Measurements from ENCODE around the gene DNAH10. TPM values are rescaled to one million over a fixed set of nuclear protein-coding genes. Genes with fewer than 3 reads are reported as not detected.

Gene DNAH10
- total RNA-seq, 1 experiment from 2014 or later = 0.09 TPM

- Mint-ChIP-seq H3K9me3 (no peaks in the 10 kb centered on the region), H3K4me3 (no peak overlapping the region), H3K36me3 (peaks cover 12% of the 10 kb centered on the region; the same call in 1 of the 2 replicates), H3K27ac (no peak overlapping the region), H3K27me3 (ENCODE audit: low read depth) (no peaks in the 10 kb centered on the region), H3K4me1 (0 out of 2 replicates have a peak, but pooled peaks cover 3% of the 10 kb centered on the region)
- DNase-seq (ENCODE audit: low spot score) (no peak), ATAC-seq (no peak)
- ChIA-PET POLR2A (no interaction called here), CTCF (interaction anchor here (0.6 to 1.4 kb wide), 9 partner anchors 12 to 223 kb away, joined by 3 to 7 read pairs (median 3); partner anchors contain the start of genes CCDC92 and ZNF664)
- TF ChIP-seq SMAD3 (CRISPR knock-in tag; IDR thresholded peaks at IDR 0.05; ENCODE audit: borderline replicate concordance) (no peak), PRDM15 (CRISPR knock-in tag; IDR thresholded peaks at IDR 0.05) (no peak)
Observed at GRCh38 chr12:123984903-123985302, 222.8 kb downstream of the DNAH10 start.

Other genes with a start within 250 kb of the DNAH10 start
- gene RILPL1, start 228.6 kb upstream of the DNAH10 start, total RNA-seq (2021) = 8.2 to 10.6 TPM (median 10.1 TPM) in 3 replicates
- 189 to 224 TPM (median 197 TPM) in 3 replicates for gene TMED2, start 177.7 kb upstream of the DNAH10 start, total RNA-seq (2021)
- gene DDX55, start 160.2 kb upstream of the DNAH10 start, total RNA-seq (2021) = 35.0 to 45.5 TPM (median 44.2 TPM) in 3 replicates
- 42.9 to 48.3 TPM (median 46.5 TPM) in 3 replicates for gene EIF2B1, start 128.6 kb upstream of the DNAH10 start, total RNA-seq (2021)
- gene GTF2H3, start 128.5 kb upstream of the DNAH10 start, total RNA-seq (2021) = 31.6 to 35.9 TPM (median 35.8 TPM) in 3 replicates
- 6.2 to 9.1 TPM (median 7.6 TPM) in 3 replicates for gene TCTN2, start 91.2 kb upstream of the DNAH10 start, total RNA-seq (2021)
- gene ATP6V0A2, start 49.9 kb upstream of the DNAH10 start, total RNA-seq (2021) = 48.8 to 63.8 TPM (median 49.8 TPM) in 3 replicates
- gene CCDC92, start 210.5 kb downstream of the DNAH10 start, total RNA-seq (2021) = 1.8 to 2.7 TPM (median 2.0 TPM) in 3 replicates
- gene ZNF664, start 210.9 kb downstream of the DNAH10 start, total RNA-seq (2021) = 52.6 to 61.7 TPM (median 58.9 TPM) in 3 replicates